Progenitor cell of endocrine pancreas (in vitro differentiated cells): Measurements from ENCODE around the gene PLBD2. TPM values are rescaled to one million over a fixed set of nuclear protein-coding genes. Genes with fewer than 3 reads are reported as not detected.

Experiments used
- DNase-seq: peaks from one replicate; pipeline ENCODE4 v3.0.0; 2021; ENCODE audit warnings: low spot score; ENCODE audit not compliant: unreplicated experiment
- H3K27ac Mint-ChIP-seq: 2 replicates; pipeline ENCODE4 v1.8.0; 2021; ENCODE audit warnings: mild to moderate bottlenecking, moderate library complexity, mixed read lengths
- H3K27me3 Mint-ChIP-seq: 2 replicates; pipeline ENCODE4 v1.8.0; 2021; ENCODE audit warnings: mixed read lengths
- H3K36me3 Mint-ChIP-seq: 2 replicates; pipeline ENCODE4 v1.8.0; 2022; ENCODE audit warnings: mixed read lengths; ENCODE audit not compliant: insufficient read depth
- H3K4me1 Mint-ChIP-seq: 2 replicates; pipeline ENCODE4 v1.8.0; 2021; ENCODE audit warnings: low read depth, mixed read lengths
- H3K4me3 Mint-ChIP-seq: 2 replicates; pipeline ENCODE4 v1.8.0; 2021; ENCODE audit warnings: low read depth, mild to moderate bottlenecking, moderate library complexity, mixed read lengths
- H3K9me3 Mint-ChIP-seq: 2 replicates; pipeline ENCODE4 v1.8.0; 2021; ENCODE audit warnings: low read depth, mixed read lengths
- total RNA-seq: library from RNA; stranded (reverse); gene quantifications from 2 replicates; pipeline ENCODE4 v1.2.1, GENCODE V29; 2021
- TF ChIP-seq, protein P1 (sequence below): fragments of 200-600 bp; sonication (generic); IDR thresholded peaks from one replicate; pipeline ENCODE4 v1.5.0; 2021; ENCODE audit warnings: antibody characterized with exemption, mild to moderate bottlenecking; ENCODE audit not compliant: unreplicated experiment

The PLBD2 gene
- total RNA-seq, 1 donor from 2014 or later = 48.0 TPM

- Mint-ChIP-seq H3K4me3 (peak within 1 kb of the TSS; percentile 79), H3K9me3 (no peaks in the 10 kb centered on the region), H3K4me1 (peaks cover 2% of the 10 kb centered on the region), H3K27me3 (peaks cover 33% of the 10 kb centered on the region), H3K27ac (no peak within 1 kb of the TSS), H3K36me3 (peaks cover 11% of the 10 kb centered on the region)
- TF ChIP-seq, protein P1, sequence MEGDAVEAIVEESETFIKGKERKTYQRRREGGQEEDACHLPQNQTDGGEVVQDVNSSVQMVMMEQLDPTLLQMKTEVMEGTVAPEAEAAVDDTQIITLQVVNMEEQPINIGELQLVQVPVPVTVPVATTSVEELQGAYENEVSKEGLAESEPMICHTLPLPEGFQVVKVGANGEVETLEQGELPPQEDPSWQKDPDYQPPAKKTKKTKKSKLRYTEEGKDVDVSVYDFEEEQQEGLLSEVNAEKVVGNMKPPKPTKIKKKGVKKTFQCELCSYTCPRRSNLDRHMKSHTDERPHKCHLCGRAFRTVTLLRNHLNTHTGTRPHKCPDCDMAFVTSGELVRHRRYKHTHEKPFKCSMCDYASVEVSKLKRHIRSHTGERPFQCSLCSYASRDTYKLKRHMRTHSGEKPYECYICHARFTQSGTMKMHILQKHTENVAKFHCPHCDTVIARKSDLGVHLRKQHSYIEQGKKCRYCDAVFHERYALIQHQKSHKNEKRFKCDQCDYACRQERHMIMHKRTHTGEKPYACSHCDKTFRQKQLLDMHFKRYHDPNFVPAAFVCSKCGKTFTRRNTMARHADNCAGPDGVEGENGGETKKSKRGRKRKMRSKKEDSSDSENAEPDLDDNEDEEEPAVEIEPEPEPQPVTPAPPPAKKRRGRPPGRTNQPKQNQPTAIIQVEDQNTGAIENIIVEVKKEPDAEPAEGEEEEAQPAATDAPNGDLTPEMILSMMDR = no peak
- peak; percentile 90 for DNase-seq
Measured at GRCh38 chr12:113334786-113335539, 23.4 kb upstream of the PLBD2 start, which contains the start of gene SLC8B1. Gene SLC8B1, minus strand, starts transcription at chr12:113335109. Its CDS starts 2,231 bp downstream, at chr12:113332878.

DNA sequence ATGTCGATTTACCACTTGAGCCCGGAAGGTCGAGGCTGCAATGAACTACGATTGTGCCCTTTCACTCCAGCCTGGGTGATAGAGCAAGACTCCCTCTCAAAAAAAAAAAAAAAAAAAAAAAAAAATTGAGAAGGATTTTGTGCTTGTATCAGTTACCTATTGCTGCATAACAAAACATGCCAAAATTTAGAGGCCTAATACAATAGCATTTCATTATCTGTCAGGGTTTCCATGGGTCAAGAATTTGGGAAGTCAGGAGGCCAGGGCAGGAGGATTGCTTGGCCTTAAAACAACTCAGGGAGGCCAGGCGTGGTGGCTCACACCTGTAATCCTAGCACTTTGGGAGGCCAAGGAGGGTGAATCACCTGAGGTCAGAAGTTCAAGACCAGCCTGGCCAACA lies 18.8 kb upstream of the PLBD2 start:
- TF ChIP-seq, protein P1 = no peak
- Mint-ChIP-seq H3K36me3 (no peaks in the 10 kb centered on the region), H3K27me3 (peaks cover 23% of the 10 kb centered on the region), H3K27ac (no peak overlapping the region), H3K4me1 (peaks cover 2% of the 10 kb centered on the region), H3K9me3 (no peaks in the 10 kb centered on the region), H3K4me3 (no peak overlapping the region)
- DNase-seq = no peak

DNA sequence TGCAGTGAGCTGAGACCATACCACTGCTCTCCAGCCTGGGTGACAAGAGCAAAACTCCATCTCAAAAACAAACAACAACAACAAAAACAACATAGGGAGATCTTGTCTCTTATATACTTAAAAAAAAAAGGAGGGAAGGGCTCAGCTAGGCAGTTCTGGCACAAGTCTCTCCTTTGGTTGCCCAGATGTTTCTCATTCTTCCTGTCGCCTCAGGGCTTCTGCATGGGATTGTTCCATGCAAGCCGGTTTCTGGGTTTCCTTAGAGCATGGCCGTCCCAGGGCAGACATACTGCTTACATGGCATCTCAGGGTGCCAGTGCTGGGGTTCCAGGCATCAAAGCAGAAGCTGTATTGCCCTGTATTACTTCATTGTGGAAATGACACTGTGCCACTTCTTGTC lies 18.3 kb upstream of the PLBD2 start:
- Mint-ChIP-seq H3K4me1 (peaks cover 2% of the 10 kb centered on the region), H3K4me3 (no peak overlapping the region)

DNA sequence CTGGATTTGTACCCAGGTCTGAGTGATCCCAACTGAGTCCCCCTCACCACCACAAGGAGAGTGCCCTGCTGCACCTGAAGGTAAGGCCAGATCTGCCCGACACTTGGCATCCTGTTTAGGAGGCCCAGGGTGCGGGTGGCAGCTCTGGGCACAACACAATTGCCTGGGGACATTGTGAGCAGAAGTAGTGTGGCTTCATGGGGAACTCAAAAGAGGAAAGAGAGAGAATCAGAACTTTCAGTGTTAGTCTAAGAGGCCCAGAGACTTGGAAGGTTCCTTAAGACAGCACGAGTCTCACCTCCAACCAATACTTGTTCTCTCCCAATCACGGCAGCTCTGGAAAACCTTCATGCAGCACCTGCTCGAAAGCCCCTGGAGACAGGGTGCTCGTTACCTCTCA lies 16.9 kb upstream of the PLBD2 start:
- H3K9me3 Mint-ChIP-seq = no peaks in the 10 kb centered on the region
- DNase-seq = no peak
- peak overlapping the region; percentile 62 for H3K27ac Mint-ChIP-seq
- TF ChIP-seq, protein P1 = no peak
- no peak overlapping the region for H3K4me3 Mint-ChIP-seq
- no peaks in the 10 kb centered on the region for H3K36me3 Mint-ChIP-seq
- H3K27me3 Mint-ChIP-seq = peaks cover 16% of the 10 kb centered on the region
- H3K4me1 Mint-ChIP-seq = no peaks in the 10 kb centered on the region

More for the DNA sequence above, 18.3 kb upstream of the PLBD2 start:
- no peaks in the 10 kb centered on the region for H3K36me3 Mint-ChIP-seq
- DNase-seq = no peak
- peaks cover 21% of the 10 kb centered on the region for H3K27me3 Mint-ChIP-seq
- H3K9me3 Mint-ChIP-seq = no peaks in the 10 kb centered on the region
- TF ChIP-seq, protein P1 = no peak
- no peak overlapping the region for H3K27ac Mint-ChIP-seq

GRCh38 chr12:113345318-113345717 lies 13.1 kb upstream of the PLBD2 start:
- TF ChIP-seq, protein P1 = no peak
- H3K4me1 Mint-ChIP-seq = no peaks in the 10 kb centered on the region
- no peaks in the 10 kb centered on the region for H3K9me3 Mint-ChIP-seq
- peaks cover 12% of the 10 kb centered on the region for H3K27me3 Mint-ChIP-seq
- no peak overlapping the region for H3K27ac Mint-ChIP-seq
- no peaks in the 10 kb centered on the region for H3K36me3 Mint-ChIP-seq
- no peak for DNase-seq
- no peak overlapping the region for H3K4me3 Mint-ChIP-seq
